NAMALWA (cell line): ENCODE measurements around the gene SOCS1.

ENCODE experiments used
- DNase-seq: peaks from one replicate; pipeline ENCODE4 v3.0.0-alpha.2; 2015; ENCODE audit warnings: low spot score

SOCS1 gene

DNA sequence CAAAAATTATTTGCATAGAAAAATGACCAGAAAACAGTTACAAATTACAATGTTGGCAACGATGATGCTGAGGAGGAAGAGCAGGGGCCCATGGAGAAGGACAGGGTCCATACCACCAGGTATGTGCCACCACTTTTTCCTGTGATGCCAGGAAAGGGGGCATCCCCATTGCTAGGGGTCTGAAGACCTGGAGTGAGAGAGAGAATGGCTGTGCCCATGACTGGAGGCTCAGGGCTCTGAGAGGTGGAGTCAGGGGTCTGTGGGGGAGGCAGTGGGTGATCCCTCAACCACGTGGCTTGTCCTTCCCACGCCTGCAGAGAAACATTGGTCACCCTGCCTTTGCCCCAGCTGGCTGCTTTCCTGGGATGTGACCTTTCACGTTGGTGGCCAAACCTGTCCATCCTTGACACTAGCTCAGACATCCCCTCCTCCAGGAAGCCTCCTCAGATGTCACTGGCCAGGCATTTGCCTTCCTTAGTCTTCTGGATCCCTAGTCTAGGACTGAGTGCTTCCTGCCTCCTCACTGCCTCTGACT, 51.4 kb downstream of the SOCS1 start:
- DNase-seq = no peak
